ENCODE results near the gene MED31. TPM values are rescaled to one million over a fixed set of nuclear protein-coding genes. Genes with fewer than 3 reads are reported as not detected.

MED31 gene
- total and polyA plus RNA-seq, 2 of the 13 experiments (the other 11 are each of a cell fraction or from before 2014, with no cell fraction given) = 19.0 to 20.9 TPM

- TF ChIP-seq ZNF574 (CRISPR knock-in tag; IDR thresholded peaks at IDR 0.05) = peak; percentile 57; the same call in 1 of the 2 replicates
- no peak for TF ChIP-seq JUNB (CRISPR knock-in tag; IDR thresholded peaks at IDR 0.05; ENCODE audit: borderline replicate concordance)
- no peak for TF ChIP-seq ZNF674 (CRISPR knock-in tag; IDR thresholded peaks at IDR 0.05; ENCODE audit: low read depth)
- 0 out of 2 replicates have a peak, but pooled peaks have one; percentile 71 for TF ChIP-seq RARG (CRISPR knock-in tag; IDR thresholded peaks at IDR 0.05; ENCODE audit: low read depth)
- TF ChIP-seq BCL3 (CRISPR knock-in tag; IDR thresholded peaks at IDR 0.05) = peak; percentile 97; the same call in 1 of the 2 replicates
- 0 out of 2 replicates have a peak, but pooled peaks have one; percentile 82 for TF ChIP-seq TIGD3 (CRISPR knock-in tag; IDR thresholded peaks at IDR 0.05; ENCODE audit: borderline replicate concordance)
- TF ChIP-seq RELA (CRISPR knock-in tag; IDR thresholded peaks at IDR 0.05) = no peak
- 0 out of 2 replicates have a peak, but pooled peaks have one; percentile 1 for TF ChIP-seq ZFP36L2 (CRISPR knock-in tag; IDR thresholded peaks at IDR 0.05)
- TF ChIP-seq ONECUT2 (CRISPR knock-in tag; IDR thresholded peaks at IDR 0.05) = no peak
- TF ChIP-seq ZNF235 (CRISPR knock-in tag; IDR thresholded peaks at IDR 0.05; ENCODE audit: borderline replicate concordance) = no peak
- TF ChIP-seq CBX1 (IDR thresholded peaks at IDR 0.05; ENCODE audit: low read depth) = no peak
- TF ChIP-seq STAT5B (CRISPR knock-in tag; IDR thresholded peaks at IDR 0.05) = no peak
- TF ChIP-seq ISL2 (CRISPR knock-in tag; IDR thresholded peaks at IDR 0.05) = peak; percentile 54
- peak; percentile 65 for TF ChIP-seq SP2 (CRISPR knock-in tag; IDR thresholded peaks at IDR 0.05)
- TF ChIP-seq REPIN1 (CRISPR knock-in tag; IDR thresholded peaks at IDR 0.05; ENCODE audit: borderline replicate concordance, low read depth) = peak; percentile 37; the same call in 1 of the 2 replicates
- TF ChIP-seq BHLHE40 (IDR thresholded peaks at IDR 0.05; ENCODE audit: low read length) = no peak
- peak; percentile 78; the same call in 1 of the 2 replicates for TF ChIP-seq CHCHD3 (CRISPR knock-in tag; IDR thresholded peaks at IDR 0.05)
- no peak for TF ChIP-seq ZNF256 (CRISPR knock-in tag; conservative IDR thresholded peaks at IDR 0.05)
- TF ChIP-seq ZBTB20 (CRISPR knock-in tag; IDR thresholded peaks at IDR 0.05; ENCODE audit: borderline replicate concordance, low read depth) = 0 out of 2 replicates have a peak, but pooled peaks have one; percentile 60
- peak; percentile 40; the same call in 1 of the 2 replicates for TF ChIP-seq RARA (CRISPR knock-in tag; IDR thresholded peaks at IDR 0.05)
- peak; percentile 37 for TF ChIP-seq PAXIP1 (CRISPR knock-in tag; conservative IDR thresholded peaks at IDR 0.05)
These were observed 10.7 kb downstream of the MED31 start, which contains the start of the genes KIAA0753 and TXNDC17 (continued) for GRCh38 chr17:6640536-6641246.

All from HepG2 (cell line).